GM18498 (cell line): ENCODE data around the gene KLHDC2.
"Not testable (repeated sequence)": the region's sequence is repeated elsewhere in the genome, so short reads cannot be mapped to it uniquely, and the experiment has no call there.

Experiments used
- ATAC-seq: cut with Tn5 transposase; IDR thresholded peaks from one replicate; pipeline ENCODE4 v1.9.1; 2021; ENCODE audit warnings: mild to moderate bottlenecking, moderate library complexity; ENCODE audit not compliant: unreplicated experiment

Gene KLHDC2

GRCh38 chr14:49767571-49768300 is at the start of gene KLHDC2:
TSS of gene KLHDC2 (plus strand) at chr14:49768153. CDS start at chr14:49768469, 316 bp downstream.
- ATAC-seq = peak; percentile 94

- ATAC-seq = no peak
Observed at GRCh38 chr14:49720744-49721143, 47.2 kb upstream of the KLHDC2 start.

GRCh38 chr14:49721733-49722435 is 46.1 kb upstream of the KLHDC2 start:
- not testable (repeated sequence) for ATAC-seq

- no peak for ATAC-seq
Observed at GRCh38 chr14:49727171-49727570, 40.8 kb upstream of the KLHDC2 start.

- ATAC-seq = no peak
Observed at GRCh38 chr14:49732896-49733295, 35.1 kb upstream of the KLHDC2 start.

GRCh38 chr14:49733836-49734235 is 34.1 kb upstream of the KLHDC2 start:
- no peak for ATAC-seq

- ATAC-seq = not testable (repeated sequence)
Observed at GRCh38 chr14:49735669-49736068, 32.3 kb upstream of the KLHDC2 start.

- ATAC-seq = no peak
Observed at GRCh38 chr14:49745191-49745590, 22.8 kb upstream of the KLHDC2 start.

- not testable (repeated sequence) for ATAC-seq
Observed at GRCh38 chr14:49746476-49746875, 21.5 kb upstream of the KLHDC2 start.

- no peak for ATAC-seq
Observed at GRCh38 chr14:49754570-49755097, 13.3 kb upstream of the KLHDC2 start.

- no peak for ATAC-seq
Observed at GRCh38 chr14:49755378-49755777, 12.6 kb upstream of the KLHDC2 start.

GRCh38 chr14:49761839-49762551 is 6.0 kb upstream of the KLHDC2 start:
- ATAC-seq = no peak

- ATAC-seq = no peak
Observed at GRCh38 chr14:49766839-49767238, 1.1 kb upstream of the KLHDC2 start.

GRCh38 chr14:49767270-49767570 is 733 bp upstream of the KLHDC2 start:
- no peak for ATAC-seq

- ATAC-seq = peak; percentile 29
Observed at GRCh38 chr14:49768301-49769121, 558 bp downstream of the KLHDC2 start.

GRCh38 chr14:49769171-49769570 is 1.2 kb downstream of the KLHDC2 start:
- no peak for ATAC-seq

GRCh38 chr14:49769581-49770211 is 1.7 kb downstream of the KLHDC2 start:
- no peak for ATAC-seq

GRCh38 chr14:49770212-49770817 is 2.4 kb downstream of the KLHDC2 start:
- ATAC-seq = no peak

GRCh38 chr14:49771691-49772090 is 3.7 kb downstream of the KLHDC2 start:
- not testable (repeated sequence) for ATAC-seq

- no peak for ATAC-seq
Observed at GRCh38 chr14:49774106-49774505, 6.2 kb downstream of the KLHDC2 start.
